HepG2 (cell line): ENCODE results near the gene FAM120AOS.

Experiments used
- NFATC3 ChIP-seq: sonication (generic); formaldehyde crosslinking; IDR thresholded peaks from 2 replicates; pipeline ENCODE4 v1.5.1; 2020; ENCODE audit warnings: mild to moderate bottlenecking, missing genetic modification reagents
- ZNF772 ChIP-seq: sonication (generic); formaldehyde crosslinking; IDR thresholded peaks from 2 replicates; pipeline ENCODE4 v1.5.0; 2020; ENCODE audit warnings: mild to moderate bottlenecking, missing genetic modification reagents
- TF ChIP-seq, protein P1 (sequence below): sonication (generic); formaldehyde crosslinking; IDR thresholded peaks from 2 replicates; pipeline ENCODE4 v1.5.0; 2020; ENCODE audit warnings: missing genetic modification reagents, mild to moderate bottlenecking, borderline replicate concordance

DNA sequence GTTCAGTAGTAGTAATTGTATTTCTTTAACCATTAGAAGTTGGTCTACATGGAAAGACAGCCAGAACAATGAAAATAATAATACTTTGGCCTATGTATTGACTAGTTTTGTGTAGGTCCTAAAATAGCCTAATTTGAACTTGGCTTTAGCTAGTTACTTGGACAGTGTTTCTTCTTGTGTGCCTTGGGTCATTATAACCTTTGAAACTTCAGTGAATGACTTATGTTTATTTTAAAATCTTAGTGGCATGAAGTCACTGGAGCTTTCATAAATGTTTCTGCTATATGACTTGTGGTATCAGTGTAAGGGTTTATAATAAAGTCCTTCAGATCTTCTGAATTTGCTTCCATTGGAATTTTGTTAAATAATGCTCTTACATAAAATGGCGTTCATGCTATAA is 2.6 kb upstream of the FAM120AOS start:
- no peak for TF ChIP-seq NFATC3 (CRISPR knock-in tag)
- TF ChIP-seq, protein P1, sequence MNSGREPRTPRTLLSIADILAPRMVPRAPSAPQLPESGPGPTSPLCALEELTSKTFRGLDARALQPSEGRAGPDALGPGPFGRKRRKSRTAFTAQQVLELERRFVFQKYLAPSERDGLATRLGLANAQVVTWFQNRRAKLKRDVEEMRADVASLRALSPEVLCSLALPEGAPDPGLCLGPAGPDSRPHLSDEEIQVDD (CRISPR knock-in tag) = no peak
- TF ChIP-seq ZNF772 (CRISPR knock-in tag) = no peak
